Kidney glomerular epithelial cell (primary cell): ENCODE measurements around the gene PPFIA1.

Experiments used
- DNase-seq: peaks from one replicate; lab custom pipeline; 2025; lab: John Stamatoyannopoulos, UW

Gene PPFIA1

GRCh38 chr11:70270104-70270876 lies at the start of gene PPFIA1:
TSS of gene PPFIA1 (plus strand) at chr11:70270690. CDS start at chr11:70272173, 1,483 bp downstream.
- DNase-seq, result peak; percentile 94

- no peak for DNase-seq
Measured at GRCh38 chr11:70220920-70221319, 49.6 kb upstream of the PPFIA1 start.

DNA sequence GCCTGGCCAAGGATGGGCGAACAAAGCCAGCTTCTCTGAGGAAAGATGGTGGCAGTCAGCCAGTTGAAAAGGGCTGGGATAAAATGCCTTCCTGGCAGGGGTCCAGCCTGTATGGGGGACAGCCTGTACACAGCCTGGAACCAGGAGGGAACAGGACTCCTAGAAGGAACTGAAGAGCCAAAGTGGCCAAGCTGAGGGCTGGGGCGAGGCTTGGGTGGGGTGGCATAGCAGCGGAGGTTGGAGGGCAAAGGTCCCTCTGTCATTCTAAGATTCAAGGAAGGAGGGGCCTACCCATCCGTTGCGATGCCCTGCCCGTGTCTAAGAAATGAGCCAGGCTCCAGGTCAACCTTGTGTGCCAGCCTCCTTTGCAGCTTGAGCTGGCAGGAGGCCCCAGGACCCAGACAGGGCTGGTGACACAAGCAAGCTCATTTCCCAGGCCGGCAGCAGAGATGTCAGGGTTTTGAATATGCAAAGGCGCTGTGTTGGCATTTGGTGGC lies 44.8 kb upstream of the PPFIA1 start:
- DNase-seq, result no peak

DNA sequence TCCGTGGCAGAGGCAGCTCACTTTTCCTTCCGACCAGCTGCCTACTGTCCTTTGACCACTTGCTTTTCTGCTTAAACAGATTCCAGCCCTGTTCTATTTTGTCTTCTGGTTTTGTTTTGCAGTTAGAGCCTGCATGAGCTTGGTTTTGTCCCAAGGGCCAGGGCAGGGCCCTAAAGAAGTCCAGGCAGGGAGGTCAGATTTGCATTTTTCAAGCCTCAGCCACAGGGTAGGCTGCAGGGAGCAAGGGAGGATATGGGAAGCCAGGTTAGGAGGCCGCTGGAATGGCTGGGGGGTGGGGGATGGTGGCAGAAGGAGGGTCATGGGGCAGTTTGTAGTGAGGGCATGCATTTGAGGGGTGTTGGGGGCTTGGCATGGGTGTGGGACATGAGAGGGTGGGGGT lies 44.3 kb upstream of the PPFIA1 start:
- no peak for DNase-seq

DNA sequence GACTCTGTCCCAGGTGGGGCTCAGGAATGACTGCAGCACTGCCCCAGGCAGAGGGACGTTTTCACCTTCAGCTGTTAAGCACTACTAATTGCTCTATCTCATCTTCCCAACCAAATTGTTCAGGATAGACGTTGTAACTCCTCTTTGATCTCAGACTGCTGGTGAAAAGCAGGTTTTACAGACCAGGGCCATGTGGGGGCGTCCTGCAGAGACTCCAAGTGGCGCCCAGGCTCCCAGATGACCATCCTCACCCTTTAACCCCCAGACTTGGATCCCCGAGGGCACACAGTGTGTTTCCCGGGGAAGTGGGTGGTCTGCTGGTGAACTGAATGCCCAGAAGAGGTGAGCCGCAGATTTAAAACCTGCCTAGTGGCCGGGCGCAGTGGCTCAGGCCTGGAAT lies 43.5 kb upstream of the PPFIA1 start:
- no peak for DNase-seq

GRCh38 chr11:70229737-70230136 lies 40.8 kb upstream of the PPFIA1 start:
- no peak for DNase-seq

- DNase-seq, result peak; percentile 30
Measured at GRCh38 chr11:70230151-70230839, 40.2 kb upstream of the PPFIA1 start.

- no peak for DNase-seq
Measured at GRCh38 chr11:70230840-70231710, 39.4 kb upstream of the PPFIA1 start.

GRCh38 chr11:70233034-70233433 lies 37.5 kb upstream of the PPFIA1 start:
- no peak for DNase-seq

- DNase-seq, result peak; percentile 92
Measured at GRCh38 chr11:70233511-70233934, 37.0 kb upstream of the PPFIA1 start.

- DNase-seq, result no peak
Measured at GRCh38 chr11:70233962-70234361, 36.5 kb upstream of the PPFIA1 start.

DNA sequence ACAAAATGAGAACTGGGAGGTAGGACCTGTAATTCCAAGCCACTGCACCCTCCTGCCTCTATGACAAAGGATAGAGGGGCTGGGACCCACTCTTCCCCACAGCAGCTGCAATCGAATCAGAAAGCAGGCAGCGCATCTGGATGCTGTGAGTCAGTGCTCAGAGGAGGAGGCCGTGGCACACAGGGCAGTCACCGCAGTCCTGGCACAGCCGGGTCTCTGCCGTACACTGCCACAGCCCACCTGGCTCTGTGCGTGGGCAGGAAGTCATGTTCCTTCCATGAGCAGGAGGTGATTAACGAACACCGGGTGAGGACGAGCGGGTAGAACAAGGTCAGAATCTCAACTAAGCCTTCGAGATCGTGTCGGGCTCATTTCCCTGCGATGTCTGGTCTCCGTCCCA lies 30.2 kb upstream of the PPFIA1 start:
- no peak for DNase-seq

DNA sequence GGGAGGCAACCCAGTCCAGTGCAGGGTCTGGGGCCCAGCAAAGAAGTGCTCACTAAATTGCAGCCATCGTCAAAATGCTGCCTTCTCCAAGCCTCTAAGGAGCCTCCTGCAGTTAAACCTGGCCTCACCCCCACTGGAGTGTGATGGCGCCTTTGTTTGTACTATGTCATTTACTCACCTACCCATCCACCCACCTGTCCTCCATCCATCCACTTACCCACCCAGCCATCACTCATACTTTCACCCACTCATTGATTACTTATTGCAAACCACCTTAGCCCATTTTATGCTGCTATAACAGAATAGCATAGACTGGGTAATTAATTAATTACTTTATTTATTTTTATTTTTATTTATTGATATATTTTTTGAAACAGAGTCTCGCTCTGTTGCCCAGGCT lies 28.8 kb upstream of the PPFIA1 start:
- DNase-seq, result no peak

DNA sequence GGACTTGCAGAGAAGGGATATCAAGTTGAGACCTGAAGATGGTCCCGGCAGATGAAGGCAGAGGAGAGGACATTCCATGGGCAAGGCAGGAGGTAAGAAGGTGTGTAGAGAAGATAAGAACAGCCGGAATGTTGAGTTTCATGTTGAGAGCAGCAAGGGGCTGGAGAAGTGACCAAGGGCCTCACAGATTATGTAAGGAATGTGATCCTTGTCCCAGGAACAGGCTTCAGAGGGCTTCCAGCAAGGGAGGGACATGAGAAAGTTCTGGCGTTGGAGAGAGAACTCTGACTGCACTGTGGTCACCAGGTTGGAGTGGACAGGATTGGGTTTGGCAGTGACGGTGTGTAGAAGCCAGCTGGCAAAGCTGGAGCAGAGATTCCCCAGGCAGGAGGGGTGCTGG lies 27.6 kb upstream of the PPFIA1 start:
- no peak for DNase-seq

- DNase-seq, result peak; percentile 14
Measured at GRCh38 chr11:70243912-70244652, 26.4 kb upstream of the PPFIA1 start.

- DNase-seq, result peak; percentile 67
Measured at GRCh38 chr11:70244698-70245097, 25.8 kb upstream of the PPFIA1 start.

GRCh38 chr11:70246196-70246595 lies 24.3 kb upstream of the PPFIA1 start:
- peak; percentile 35 for DNase-seq

GRCh38 chr11:70247042-70247709 lies 23.3 kb upstream of the PPFIA1 start:
- peak; percentile 29 for DNase-seq

GRCh38 chr11:70247710-70248072 lies 22.8 kb upstream of the PPFIA1 start:
- DNase-seq, result peak; percentile 29

DNA sequence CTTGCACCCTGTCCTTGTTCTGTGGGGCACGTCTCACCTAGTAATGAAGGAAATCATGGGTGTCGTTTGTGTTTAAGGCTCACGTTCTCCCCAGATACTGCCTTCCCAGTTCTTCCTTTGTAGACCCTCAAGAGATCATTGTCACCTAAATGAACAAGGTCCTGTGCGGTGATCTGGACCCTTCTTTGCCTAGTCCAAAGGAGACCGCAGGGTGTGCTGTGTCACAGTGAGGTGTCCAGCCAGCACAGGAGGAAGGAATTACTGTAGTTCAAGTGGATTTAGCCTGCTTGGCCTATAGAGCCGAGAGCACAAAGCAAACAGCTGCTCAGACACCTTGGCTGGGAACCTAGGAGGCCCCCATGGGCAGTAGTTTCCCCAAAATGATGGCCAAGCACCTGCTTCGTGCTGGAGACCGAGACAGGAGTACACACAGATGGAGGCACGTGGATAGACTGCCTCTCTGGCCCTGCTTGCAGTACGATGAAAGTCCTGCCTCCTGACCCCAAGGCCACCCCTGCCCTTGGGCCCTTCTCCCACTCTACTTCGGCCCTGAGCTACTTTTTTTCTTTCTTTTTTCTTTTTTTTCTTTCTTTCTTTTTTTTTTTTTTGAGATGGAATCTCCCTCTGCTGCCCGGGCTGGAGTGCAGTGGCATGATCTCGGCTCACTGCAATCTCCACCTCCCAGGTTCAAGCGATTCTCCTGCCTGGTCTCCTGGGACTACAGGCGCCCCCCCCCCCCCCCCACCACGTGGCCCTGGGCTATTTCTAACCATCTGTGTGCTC lies 19.4 kb upstream of the PPFIA1 start:
- DNase-seq, result no peak
